Measurements from ENCODE around the gene P2RY2.

P2RY2 gene

DNA sequence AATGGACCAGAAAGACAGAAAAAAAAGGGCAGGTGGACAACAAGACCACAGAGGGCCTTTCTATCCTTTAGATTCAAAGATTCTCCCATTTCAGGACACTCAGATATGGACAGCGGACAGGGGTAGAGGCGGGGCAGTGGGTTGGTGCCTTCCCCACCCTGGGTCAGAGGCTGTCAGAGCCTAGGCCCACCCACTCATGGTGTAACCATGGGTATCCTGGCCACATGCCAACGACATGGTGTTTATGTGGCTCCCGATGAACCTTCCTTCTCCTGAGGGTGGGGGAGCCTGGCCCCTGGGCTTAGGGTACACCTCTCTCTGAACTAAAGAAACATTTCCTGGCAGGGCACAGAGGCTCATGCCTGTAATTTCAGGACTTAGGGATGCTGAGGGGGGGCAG, 14.3 kb upstream of the P2RY2 start:
- H3K4me3 Mint-ChIP-seq: no peak overlapping the region
- H3K27me3 Mint-ChIP-seq (ENCODE audit: low read depth): no peaks in the 10 kb centered on the region
- no peaks in the 10 kb centered on the region for H3K9me3 Mint-ChIP-seq
- no peaks in the 10 kb centered on the region for H3K36me3 Mint-ChIP-seq (ENCODE audit: low read depth)
- TF ChIP-seq, protein P1, sequence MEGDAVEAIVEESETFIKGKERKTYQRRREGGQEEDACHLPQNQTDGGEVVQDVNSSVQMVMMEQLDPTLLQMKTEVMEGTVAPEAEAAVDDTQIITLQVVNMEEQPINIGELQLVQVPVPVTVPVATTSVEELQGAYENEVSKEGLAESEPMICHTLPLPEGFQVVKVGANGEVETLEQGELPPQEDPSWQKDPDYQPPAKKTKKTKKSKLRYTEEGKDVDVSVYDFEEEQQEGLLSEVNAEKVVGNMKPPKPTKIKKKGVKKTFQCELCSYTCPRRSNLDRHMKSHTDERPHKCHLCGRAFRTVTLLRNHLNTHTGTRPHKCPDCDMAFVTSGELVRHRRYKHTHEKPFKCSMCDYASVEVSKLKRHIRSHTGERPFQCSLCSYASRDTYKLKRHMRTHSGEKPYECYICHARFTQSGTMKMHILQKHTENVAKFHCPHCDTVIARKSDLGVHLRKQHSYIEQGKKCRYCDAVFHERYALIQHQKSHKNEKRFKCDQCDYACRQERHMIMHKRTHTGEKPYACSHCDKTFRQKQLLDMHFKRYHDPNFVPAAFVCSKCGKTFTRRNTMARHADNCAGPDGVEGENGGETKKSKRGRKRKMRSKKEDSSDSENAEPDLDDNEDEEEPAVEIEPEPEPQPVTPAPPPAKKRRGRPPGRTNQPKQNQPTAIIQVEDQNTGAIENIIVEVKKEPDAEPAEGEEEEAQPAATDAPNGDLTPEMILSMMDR (IDR thresholded peaks at IDR 0.05; ENCODE audit: unreplicated experiment in 3 of 3): no peak
- peaks cover 15% of the 10 kb centered on the region for H3K4me1 Mint-ChIP-seq
- H3K27ac Mint-ChIP-seq: no peak overlapping the region

DNA sequence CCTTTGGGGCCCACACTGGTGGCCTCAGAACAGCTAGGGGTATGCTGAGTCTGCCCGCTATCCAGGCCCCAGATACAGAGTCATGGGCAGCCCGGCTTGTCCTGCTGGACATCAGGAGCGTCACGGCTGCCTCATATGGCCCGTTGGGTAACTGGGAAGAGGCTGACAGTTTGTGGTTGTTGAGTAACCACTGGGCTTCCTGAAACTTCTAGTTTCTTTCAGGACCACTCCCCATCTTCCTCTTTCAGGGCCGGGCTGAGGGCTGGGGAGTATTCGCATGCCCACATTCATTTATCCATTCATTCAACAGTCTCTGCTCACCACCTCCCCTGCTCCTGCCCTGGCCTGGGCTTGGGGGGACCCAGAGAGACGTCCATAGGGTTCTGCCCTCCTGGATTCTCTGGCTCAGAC, 13.4 kb upstream of the P2RY2 start:
- Mint-ChIP-seq H3K4me3 (no peak overlapping the region), H3K27ac (no peak overlapping the region), H3K27me3 (ENCODE audit: low read depth) (no peaks in the 10 kb centered on the region), H3K9me3 (no peaks in the 10 kb centered on the region), H3K4me1 (peaks cover 15% of the 10 kb centered on the region), H3K36me3 (ENCODE audit: low read depth) (no peaks in the 10 kb centered on the region)
- TF ChIP-seq, protein P1 (IDR thresholded peaks at IDR 0.05; ENCODE audit: unreplicated experiment in 3 of 3): no peak

DNA sequence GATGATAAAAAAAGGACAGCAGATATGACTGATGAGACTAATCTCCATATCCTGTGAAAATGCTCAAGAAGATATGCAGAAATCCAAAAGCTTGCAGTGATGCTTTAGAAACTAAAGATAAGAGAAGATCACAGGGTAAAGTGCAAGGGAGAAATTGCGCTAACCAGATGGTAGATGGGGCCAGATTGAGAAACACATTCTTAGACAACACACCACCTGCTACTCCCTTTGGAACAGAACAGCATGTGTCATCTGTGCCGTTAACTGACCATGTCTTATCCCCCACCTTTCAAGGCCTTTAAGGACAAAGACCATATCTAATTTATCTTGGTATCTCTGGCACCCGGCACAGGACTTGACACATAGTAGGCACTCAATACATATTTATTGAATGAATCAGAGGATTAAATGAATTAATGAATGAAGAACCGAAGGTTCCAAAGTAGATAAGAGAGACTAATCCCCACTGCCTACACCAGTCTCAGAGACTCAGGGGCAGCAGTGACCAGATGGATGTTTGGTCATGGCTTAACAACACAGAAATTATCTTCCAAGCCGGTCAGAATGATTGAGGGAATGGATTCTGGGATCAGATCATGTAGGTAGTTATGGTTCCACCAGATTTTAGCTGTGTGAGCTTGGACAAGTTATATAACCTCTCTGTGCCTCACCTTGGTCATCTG, 12.3 kb upstream of the P2RY2 start:
- Mint-ChIP-seq H3K27me3 (ENCODE audit: low read depth) (no peaks in the 10 kb centered on the region), H3K4me1 (peaks cover 10% of the 10 kb centered on the region), H3K4me3 (no peak overlapping the region), H3K27ac (no peak overlapping the region), H3K36me3 (ENCODE audit: low read depth) (no peaks in the 10 kb centered on the region), H3K9me3 (no peaks in the 10 kb centered on the region)
- TF ChIP-seq, protein P1 (IDR thresholded peaks at IDR 0.05; ENCODE audit: unreplicated experiment in 3 of 3): no peak

DNA sequence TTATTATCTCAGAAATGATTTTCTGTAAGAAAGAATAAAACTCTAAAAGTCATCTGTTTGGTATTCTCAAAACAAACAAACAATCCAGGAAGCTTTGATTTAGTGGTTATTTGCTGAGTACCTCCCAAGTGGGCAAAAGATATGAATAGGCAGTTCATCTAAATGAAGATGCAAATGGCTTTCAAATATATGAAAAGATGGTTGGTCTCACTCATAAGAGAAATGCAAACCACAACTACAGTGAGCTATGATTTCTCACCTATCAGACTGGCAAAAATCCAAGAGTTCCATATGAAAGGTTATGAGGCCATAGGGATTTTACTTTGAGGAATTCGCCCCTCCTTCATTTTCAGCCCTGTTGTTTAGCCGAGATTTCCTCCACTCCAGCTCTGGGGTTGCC, 11.3 kb upstream of the P2RY2 start:
- H3K4me1 Mint-ChIP-seq: peaks cover 10% of the 10 kb centered on the region
- H3K4me3 Mint-ChIP-seq: no peak overlapping the region
- TF ChIP-seq, protein P1 (IDR thresholded peaks at IDR 0.05; ENCODE audit: unreplicated experiment in 3 of 3): no peak
- H3K9me3 Mint-ChIP-seq: no peaks in the 10 kb centered on the region
- no peaks in the 10 kb centered on the region for H3K27me3 Mint-ChIP-seq (ENCODE audit: low read depth)
- H3K36me3 Mint-ChIP-seq (ENCODE audit: low read depth): no peaks in the 10 kb centered on the region
- H3K27ac Mint-ChIP-seq: no peak overlapping the region

DNA sequence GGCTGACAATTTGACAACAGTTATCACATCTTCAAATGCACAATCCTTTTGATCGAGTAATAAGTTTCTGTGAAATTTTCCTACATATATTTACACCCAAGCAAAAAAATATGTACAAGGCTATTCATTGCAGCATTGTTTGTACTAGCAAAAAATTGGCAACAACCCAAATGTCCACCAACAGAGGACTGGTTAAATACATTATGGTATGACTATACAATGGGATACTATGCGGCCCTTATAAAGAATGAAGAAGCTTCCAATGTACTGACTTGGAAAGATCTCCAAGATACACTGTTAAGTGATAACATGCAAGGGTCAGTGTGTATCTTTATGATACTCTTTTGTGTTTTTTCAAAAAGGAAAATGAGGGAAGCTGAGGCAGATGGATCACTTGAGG, 8.2 kb upstream of the P2RY2 start:
- TF ChIP-seq, protein P1 (IDR thresholded peaks at IDR 0.05; ENCODE audit: unreplicated experiment in 3 of 3): no peak
- Mint-ChIP-seq H3K36me3 (ENCODE audit: low read depth) (no peaks in the 10 kb centered on the region), H3K27me3 (ENCODE audit: low read depth) (peaks cover under 1% of the 10 kb centered on the region), H3K4me3 (no peak overlapping the region), H3K4me1 (peaks cover 10% of the 10 kb centered on the region), H3K9me3 (no peaks in the 10 kb centered on the region), H3K27ac (no peak overlapping the region)

Data from nephron (organoid).